HG03108 (cell line): Measurements from ENCODE around the gene UQCRC1.

Source experiments
- ATAC-seq: cut with Tn5 transposase; IDR thresholded peaks from one replicate; pipeline ENCODE4 v1.9.1; 2021; ENCODE audit warnings: moderate library complexity; ENCODE audit not compliant: unreplicated experiment

Gene UQCRC1

DNA sequence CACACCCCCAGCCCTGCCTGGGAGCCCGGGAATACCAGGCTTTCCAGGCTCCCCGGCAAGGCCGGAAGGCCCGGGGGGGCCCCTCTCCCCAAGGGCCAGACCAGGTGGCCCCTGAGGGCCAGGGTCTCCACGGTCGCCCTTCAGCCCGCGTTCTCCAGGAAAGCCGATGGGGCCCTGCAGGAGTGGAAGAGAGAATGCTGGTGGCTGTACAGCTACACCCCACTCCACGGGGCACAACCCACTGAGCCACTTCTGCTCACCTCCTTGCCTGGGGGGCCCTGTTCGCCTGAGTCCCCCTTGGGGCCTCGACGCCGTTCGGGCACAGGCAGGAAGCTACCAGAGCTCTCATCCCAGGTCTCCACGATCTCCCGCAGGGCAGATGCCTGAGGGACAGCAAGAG, 34.1 kb downstream of the UQCRC1 start:
- no peak for ATAC-seq

DNA sequence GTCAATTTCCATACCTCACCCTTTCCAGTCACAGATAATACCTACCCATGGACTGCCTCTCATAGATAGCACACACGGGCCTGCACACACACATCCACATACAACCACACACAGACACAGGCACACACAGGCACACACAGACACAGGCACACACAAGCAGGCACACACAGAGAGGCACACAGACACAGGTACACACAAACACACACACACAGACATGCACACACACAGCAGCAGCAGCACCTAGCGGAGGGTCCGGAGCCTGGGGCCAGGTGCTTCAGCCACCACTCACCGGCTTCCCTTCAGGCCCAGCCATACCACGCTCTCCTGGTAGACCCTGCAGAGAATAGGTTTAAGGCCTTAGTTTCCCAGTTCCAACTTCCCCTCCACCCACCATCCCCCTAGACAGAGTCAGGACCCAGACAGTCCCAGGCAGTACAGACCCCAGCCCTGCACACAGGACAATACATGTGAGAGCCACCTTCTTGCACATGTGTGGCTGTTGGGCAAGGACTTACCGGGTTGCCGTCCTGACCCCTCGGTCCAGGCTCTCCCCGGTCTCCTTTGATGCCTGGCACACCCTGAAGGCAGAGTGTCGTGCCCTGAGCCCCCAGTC, 35.4 kb downstream of the UQCRC1 start:
- ATAC-seq, result no peak

DNA sequence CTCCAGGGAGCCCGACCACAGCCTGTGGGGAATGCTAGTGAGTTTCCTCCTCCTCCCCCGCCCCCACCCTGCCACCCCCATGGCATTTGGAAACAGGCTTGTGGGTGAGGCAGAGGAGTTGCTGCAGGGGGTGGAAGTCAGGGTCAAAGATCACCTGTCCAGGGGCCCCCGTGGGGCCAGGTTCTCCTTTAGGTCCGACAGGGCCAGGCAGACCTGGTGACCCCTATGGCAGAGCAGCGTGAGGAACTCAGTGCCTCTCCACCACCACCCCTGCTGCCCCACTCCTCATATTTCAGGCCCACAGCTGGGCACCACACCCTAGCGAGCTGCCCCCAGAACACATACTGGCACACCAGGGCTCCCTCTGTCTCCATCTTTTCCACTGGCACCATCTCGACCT, 36.9 kb downstream of the UQCRC1 start:
- ATAC-seq, result no peak

DNA sequence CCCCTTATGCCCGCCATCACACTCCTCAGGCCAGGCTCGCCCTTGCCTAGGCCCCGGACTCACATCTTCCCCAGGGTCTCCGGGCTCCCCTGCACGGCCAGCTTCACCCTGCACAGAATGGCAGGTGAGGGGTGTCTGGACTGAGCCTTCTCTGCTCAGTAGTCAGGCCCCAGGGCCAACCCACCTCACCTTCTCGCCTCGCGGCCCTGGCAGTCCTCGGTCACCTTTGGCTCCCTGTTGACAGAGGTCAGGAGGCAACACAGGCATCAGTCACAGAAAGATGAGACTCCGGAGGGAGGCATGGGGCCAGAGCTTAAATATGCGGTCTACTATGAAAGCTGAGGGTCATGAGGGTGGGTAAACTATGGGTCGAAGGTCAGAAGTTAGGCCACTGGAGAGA, 37.5 kb downstream of the UQCRC1 start:
- no peak for ATAC-seq

DNA sequence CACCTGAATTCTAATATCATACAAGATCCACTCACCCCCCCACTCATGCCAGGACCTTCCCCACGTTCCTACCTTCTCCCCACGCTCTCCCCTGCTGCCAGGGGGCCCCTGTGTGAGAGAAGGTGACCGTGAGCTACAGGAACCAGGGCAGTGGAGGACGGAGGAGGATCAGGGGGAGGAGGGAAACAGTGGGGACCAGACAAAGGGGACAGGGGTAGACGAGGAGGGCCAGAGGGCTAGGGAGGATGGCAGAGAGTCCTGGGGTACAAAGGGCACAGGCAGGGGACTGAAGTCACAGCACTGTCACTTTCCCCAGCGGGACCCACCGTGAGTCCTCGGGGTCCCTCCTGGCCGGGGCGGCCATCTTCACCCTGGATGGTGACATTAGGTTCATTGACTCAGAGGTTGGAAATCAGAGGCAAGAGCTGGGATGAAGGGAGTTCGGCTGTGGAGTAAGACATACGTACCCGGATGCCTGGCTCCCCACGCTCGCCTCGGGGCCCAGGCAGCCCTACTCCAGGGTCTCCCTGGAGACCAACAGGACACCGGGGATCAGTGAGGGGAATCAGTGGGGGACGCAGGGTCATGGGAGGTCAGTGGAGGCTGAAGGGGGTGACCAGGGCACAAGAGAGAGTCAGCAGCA, 39.5 kb downstream of the UQCRC1 start:
- no peak for ATAC-seq

DNA sequence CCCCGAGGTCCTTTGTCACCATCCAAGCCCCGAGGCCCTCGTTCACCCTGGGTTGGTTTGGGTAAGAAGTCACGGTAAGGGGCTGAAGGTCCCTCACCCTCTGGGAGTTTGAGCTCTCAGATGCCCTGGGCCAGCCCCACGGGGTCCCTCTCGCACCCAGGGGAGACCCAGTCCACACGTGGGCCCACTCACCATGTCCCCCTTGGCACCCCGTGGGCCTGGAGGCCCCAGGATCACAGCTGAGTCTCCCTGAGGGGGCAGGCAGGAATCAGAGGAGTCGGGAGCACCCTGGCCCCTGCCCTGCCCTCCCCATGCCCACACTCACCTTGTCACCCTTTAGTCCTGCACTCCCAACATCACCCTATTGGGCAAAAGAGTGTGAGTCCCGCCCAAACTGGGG, 40.0 kb downstream of the UQCRC1 start:
- ATAC-seq, result no peak

DNA sequence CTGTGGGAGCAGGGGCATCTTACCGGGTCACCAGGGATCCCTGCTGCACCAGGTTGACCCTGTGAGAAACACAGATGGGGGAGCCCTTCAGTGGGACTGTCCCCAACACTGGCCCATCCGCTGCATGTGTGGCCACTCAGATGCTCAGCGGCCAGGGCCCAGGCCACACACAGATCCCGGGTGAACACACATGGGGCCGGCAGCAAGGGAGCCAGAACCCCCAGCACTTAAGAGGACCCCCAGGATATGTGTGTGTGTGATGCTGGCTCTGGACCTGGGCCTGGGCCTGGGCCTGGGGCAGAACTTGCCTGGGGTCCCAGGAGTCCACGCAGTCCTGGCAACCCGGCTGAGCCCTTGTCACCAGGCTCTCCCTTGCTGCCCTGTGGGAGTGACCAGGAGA, 41.0 kb downstream of the UQCRC1 start:
- ATAC-seq, result no peak

DNA sequence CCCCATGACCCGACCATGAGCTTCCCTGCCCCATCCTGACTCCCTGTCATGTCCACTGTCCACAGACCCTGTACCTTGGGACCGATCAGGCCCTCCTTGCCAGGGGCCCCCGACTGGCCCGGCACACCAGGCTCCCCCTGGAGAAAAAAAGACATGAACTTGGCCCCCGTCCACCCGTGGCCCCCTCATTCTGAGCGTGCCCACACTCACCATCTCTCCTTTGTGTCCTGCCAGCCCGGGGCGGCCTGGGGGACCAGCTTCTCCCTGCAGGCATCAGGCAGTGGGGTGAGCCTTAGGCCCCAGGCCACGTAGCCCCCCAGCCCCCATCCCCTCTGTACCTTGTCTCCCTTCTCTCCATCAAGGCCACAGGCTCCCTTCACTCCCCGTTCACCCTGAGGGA, 41.9 kb downstream of the UQCRC1 start:
- no peak for ATAC-seq

DNA sequence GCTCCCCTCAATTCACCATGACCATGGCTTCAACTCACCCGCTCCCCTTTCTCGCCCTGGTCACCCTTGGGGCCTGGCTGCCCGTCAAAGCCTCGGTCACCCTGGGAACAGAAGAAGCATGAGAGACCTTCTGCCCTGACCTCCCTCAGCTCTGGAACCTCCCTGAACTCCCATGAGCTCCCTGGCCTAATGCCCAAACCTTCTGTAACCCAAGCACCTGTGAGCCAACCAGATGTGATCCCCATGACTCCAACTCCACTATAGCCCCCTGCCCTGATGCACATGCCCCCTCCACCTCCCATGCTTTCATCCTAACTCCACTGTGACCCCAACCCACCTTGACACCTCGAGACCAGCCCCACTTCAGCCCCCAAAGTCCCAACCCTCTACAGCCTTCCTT, 42.4 kb downstream of the UQCRC1 start:
- no peak for ATAC-seq

DNA sequence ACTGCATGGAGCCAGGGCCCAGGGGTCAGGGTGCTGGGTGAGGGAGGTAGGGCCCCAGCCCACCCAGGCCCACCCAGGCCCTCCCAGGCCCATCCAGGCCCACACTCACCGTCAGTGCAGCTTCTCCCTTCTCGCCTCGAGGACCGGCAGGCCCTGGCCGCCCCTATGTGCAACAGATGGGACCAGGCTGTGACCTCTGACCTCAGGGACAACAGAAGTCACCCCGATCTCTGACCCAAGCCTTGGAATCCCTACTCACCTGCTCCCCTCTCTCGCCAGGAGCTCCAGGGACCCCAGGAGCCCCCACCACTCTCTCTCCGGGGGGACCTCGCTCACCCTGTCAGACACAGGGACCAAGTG, 43.1 kb downstream of the UQCRC1 start:
- no peak for ATAC-seq

DNA sequence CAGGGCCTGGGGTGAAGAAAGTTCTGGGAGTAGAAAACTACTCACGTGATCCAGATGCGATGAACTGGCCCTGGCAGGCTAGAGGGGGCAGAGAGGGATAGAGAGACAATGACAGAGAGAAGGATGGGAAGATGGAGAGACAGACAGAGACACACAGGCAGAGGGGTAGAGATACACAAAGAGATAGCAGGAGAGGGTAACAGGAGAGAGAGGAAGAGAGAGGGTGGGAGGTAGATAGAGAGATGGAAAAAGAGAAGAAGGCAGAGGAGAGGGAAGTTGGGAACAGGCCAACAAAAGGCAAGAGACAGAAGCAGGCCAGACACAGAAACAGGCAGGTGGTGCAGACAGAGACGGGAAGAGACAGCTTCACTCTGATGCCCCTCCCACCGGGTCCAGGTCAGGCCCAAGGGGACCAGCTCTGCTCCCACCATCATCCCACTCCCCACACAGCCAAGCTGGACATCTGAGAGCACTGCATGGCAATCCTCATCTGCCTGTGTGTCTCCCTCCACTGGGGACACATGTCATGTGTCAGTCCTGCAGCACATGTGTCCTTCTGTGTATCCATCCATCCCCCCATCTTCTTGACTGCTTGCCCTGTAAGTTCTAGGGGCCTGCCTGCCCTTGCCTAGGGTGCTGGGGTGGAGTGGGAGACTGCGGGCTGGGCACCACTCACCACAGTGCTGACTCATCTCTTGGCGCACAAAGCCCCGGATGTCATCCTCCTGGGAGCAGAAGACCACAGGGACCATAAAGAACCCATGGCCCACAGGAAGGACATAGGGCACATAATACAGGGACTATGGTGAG, 43.6 kb downstream of the UQCRC1 start:
- no peak for ATAC-seq

DNA sequence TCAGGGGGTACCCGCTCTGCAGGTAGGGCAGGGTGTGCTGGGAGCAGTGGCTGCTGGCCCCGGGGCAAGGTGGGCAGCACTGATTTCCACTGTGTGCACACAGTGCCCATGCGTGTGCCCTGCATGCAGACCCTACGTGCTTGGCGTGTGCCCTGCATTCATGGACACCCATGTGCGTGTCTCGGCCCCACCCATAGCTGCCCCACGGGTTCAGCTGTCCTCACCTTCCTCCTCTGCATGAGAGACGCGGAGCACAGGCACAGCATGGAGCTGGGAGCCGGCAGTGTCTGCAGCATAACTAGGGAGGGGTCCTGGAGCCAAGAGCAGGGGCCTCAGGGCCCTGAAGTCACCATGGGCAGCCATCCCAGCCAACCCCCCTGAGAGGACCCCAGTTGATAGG, 44.3 kb downstream of the UQCRC1 start:
- ATAC-seq, result no peak

DNA sequence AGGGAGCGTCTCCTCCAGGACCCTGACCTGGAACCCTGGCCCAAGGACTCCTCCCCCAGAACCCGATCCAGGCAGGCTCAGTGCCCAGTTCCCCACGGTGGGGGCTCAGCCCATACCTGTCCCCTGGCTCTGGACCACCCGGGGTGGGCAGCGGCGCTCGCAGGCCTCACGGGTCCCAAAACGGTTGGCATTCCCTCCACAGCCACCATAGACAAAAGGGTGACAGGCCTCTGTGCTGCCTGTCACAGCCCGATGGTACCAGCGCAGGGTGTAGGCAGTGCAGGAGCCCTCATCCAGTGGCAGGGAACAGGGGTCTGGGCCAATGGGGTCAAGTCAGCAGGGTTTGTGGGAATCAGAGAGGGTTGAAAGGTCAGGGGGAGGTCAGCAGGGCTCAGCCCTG, 44.8 kb downstream of the UQCRC1 start:
- no peak for ATAC-seq

DNA sequence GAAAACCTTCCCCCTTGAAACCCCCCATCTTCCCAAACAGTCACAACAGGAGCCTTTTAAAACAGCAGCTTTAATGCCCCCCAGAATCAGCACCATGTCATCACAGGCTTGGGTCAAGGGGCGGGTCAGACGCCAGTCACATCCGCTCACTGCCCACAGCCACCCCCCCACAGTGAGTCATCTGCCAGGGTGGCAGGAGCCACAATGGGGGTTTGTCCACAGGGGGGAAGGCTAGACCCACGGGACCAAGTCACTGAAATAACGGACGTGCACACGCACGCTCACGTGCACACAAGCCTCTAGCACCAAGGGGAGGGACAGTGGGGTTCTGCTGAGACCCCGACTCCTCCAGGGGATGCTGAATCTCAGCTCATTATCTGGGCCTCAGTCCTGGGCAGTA, 45.4 kb downstream of the UQCRC1 start:
- ATAC-seq, result no peak

DNA sequence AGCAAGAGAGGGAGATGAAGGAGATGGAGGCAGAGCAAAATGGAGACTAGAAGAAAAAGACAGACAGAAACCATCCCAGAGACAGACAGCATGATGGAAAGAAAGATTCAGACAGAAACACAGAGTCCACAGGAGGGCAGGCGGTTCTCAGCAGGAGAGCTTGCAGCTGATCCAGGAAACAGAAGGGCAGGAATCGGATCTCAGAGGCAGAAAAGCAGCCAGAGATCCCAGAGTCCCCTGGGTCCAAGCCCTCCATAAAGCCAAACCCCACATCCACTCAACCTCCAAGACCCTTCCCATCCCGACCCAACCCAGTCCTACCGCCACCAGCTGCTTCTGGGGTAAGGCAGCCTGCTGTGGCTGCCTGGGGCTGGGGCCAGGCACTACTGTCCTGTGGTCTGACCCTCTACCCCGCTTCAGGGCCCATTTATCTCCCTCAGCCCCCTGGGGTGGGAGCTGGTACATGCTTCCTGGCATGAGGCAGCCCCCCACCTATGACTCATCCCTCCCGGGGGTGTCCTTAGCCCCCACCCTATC, 46.0 kb downstream of the UQCRC1 start, which contains the start of gene UCN2:
TSS of gene UCN2 (minus strand) at position 400 of the 537 bp plus-strand sequence. CDS start 657 bp downstream, outside the sequence.
- ATAC-seq, result no peak

DNA sequence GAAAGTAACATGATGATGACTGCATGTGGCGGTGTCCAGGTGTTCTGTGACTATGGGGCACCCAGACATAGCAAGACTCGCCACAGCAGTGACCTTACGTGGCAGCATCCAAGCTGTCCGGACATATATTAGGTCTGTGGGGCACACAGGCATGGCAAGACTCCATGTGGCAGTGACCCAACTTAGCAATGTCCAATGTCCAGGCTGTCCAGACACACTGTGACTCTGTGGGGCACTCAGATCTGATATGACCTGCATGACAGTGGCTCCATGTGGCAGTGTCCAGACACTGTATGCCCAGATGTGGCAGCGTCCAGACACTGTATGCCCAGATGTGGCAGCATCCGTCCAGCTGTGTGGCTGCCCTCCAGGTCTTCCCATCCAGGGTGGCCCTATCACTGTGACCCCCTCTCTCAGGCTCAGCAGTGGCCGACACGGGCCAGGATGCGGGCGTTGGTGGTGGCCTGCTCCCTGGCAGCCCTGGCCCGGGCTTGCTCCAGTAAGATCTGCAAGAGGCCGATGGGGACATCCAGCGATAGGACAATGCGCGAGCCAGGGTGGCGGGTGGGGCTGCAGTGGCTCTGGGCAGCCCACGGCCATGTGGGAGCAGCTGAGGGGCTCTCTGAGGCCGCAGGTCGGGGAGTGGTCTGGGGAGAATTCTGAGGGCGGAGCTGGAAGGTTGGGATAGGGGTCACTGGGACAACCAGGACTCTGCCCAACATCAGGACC, 46.9 kb downstream of the UQCRC1 start:
- ATAC-seq, result no peak

DNA sequence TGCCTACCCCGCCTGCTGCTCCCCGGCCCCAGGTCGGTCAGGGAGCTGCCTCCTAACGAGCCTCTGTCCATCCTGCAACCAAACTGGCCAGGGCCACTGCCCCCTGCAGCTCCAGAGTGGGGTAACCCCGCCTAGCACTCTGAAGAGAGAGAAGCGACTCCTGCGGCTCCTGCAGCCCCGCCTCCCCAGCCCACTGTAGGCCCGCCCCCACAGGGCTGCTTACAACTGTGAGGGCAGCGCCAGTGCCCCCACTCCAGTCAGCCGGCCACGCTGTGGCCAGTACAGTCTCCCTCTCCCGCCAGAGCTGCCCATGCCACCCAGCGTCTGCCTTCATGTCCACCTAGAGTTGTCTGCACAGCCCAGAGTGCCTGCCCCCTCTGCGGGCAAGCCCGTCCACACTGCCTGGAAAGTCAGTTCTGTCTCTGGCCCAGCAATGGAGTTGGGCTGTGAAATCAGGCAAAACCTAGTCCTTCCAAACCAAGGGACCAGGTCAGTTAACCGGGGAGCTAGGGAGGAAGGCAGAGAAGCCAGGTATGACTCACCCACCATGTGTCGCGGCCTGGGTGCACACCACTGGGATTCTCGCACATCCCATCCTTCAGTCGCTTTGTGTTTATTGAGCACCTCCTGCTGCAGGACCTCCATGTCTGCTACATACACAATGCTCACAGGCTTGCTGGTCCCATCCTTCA, 48.3 kb downstream of the UQCRC1 start:
- ATAC-seq, result no peak

DNA sequence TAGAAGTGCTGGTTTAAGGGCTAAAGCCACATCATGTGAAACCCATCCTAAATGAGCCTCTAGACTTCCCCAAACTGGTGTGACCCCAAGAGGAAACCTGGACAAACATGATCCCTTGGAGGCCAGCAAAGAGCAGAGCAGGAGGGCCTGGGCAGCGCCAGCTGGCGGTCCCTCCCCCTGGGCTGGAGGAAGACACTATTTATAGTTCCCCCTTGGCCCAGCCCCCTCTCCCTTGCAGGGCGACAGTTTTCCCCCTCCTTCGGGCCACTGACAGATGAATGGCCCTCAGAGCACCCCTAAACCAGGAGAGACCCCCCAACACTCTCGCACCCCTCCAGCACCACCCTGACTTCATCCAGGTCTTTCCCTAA, 48.8 kb downstream of the UQCRC1 start:
- no peak for ATAC-seq

DNA sequence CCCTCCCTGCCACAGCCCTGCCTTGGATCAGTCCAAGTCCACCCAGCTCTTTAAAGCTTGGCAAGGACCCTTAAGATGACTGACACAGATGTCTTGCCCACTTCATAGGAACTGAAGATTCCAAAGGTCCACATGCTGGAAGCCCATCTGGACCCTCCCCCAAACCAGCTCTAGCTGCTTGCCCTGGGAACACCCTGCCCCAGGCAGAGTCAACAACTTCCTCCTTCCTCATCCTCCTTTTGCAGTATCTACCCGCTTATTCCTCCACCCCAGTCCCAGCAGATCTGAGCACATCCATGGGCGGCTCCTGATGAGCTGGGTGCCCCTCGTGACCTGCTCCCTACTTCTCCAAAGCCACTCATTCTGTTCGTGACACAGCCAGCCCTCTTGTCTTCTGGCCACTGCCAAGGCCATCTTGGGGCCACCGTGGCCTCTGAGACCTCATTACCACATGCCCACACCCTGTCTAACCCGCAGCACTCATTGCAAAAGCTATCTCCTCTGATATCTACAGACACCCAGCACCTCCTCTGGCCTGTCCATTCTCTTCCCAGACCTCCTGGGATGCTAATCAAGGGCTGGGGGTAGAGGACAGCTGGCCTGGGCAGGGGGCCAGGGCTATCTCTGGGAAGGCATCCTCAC, 50.8 kb downstream of the UQCRC1 start:
- no peak for ATAC-seq
